Superior temporal gyrus (tissue), 1 donor: ENCODE measurements around the gene PPP2R5D.
"Not testable (repeated sequence)": the region's sequence is repeated elsewhere in the genome, so short reads cannot be mapped to it uniquely, and the experiment has no call there.

Source experiments
- DNase-seq: peaks from one replicate; pipeline ENCODE4 v3.0.0-alpha.2; 2016; ENCODE audit errors: extremely low spot score

PPP2R5D gene

DNA sequence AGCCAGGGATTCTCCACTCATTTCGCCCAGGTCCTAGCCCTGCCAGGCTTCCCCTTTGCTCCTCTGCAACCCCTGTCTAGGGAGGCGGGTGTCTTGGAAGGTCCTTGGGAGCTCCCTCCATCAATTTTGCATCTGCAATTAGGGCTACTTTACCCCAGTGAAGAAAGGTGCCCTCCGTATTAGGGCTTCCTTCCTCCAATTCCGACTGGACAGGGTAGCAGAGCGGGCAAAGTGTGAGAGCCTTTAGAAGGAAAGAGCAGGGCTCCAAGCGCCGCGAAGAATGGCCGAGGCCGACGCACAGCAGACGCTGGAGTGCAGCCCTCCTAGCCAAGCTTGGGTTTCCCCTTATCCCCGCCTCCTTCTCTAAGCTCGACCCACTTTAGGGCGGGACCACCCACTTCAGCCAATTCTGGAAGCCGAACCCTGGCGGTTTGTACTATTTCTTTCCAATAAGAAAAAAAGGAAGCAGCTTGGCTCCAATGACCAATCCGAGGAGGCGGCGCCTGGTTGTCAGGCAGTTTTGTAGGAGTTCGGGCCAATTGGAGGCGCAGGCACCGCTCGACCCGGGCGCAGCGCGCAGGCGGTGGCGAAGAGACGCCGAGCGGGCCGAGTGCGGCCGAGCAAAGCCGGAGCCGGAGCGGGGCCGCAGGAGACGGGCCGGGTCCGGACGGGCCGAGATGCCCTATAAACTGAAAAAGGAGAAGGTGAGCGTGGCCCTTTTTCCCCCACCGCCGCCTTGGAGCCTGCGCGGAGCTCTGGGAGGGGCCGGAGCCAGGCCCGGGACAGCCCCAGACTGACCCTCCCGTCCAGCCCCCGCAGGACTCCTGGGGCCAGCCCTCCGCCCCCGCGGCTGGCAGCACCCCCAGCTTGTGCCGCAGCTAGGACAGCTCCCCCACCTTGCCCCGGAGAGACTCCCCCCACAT, at the start of gene PPP2R5D:
Gene PPP2R5D (plus strand): TSS at position 570 of the 923 bp plus-strand sequence. CDS start 108 bp downstream, at position 678.
- peak; percentile 100 for DNase-seq

DNA sequence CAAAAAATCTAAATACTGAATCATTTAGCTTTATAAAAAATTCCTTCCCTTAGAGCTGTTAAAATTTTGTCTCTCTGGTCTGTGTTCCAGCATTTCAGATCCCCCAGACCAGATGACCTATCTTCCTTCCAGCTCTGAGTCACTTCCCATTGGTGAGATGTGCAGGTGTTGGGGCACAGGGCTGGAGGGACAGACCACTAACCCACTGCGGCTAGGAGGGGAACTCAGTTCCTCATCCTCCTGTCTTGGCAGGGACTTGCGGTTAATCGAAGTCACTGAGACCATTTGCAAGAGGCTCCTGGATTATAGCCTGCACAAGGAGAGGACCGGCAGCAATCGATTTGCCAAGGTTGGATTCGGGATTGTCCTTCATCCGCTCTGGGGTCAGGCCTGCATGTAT, 49.0 kb upstream of the PPP2R5D start:
- DNase-seq, result no peak

GRCh38 chr6:42936398-42936797, 48.0 kb upstream of the PPP2R5D start:
- no peak for DNase-seq

DNA sequence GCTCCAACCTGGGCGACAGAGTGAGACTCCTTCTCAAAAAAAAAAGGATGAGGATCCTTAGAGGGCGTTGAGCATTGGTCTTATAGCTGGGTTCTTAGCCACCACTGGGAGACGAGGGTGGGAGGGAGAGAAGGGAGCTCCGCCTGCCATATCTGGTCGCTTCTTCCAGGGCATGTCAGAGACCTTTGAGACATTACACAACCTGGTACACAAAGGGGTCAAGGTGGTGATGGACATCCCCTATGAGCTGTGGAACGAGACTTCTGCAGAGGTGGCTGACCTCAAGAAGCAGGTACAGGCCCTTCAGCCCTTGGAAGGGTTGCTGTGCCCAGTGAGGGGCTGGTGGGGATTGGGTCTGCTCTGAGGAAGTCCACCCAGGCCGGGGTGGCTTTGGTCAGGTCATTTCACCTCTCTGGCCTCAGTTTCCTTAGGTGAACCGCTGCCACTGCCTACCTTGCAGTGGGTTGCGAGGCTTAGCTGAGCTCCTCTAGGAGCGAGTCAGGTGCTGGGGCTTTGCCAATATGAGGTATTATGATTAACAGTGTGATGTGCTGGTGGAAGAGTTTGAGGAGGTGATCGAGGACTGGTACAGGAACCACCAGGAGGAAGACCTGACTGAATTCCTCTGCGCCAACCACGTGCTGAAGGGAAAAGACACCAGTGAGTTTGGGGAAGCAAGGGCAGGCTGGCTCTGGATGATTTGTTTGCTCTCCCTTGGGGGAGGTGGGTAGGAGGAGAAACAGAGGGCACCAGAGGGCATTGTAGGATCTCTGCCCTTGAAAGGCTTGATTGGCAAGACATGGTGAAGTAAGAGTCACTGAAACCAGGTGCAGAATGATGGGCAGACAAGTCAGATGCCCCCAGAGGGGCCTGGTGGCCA, 46.6 kb upstream of the PPP2R5D start:
- DNase-seq, result no peak

GRCh38 chr6:42938428-42938796, 46.0 kb upstream of the PPP2R5D start:
- DNase-seq, result no peak

DNA sequence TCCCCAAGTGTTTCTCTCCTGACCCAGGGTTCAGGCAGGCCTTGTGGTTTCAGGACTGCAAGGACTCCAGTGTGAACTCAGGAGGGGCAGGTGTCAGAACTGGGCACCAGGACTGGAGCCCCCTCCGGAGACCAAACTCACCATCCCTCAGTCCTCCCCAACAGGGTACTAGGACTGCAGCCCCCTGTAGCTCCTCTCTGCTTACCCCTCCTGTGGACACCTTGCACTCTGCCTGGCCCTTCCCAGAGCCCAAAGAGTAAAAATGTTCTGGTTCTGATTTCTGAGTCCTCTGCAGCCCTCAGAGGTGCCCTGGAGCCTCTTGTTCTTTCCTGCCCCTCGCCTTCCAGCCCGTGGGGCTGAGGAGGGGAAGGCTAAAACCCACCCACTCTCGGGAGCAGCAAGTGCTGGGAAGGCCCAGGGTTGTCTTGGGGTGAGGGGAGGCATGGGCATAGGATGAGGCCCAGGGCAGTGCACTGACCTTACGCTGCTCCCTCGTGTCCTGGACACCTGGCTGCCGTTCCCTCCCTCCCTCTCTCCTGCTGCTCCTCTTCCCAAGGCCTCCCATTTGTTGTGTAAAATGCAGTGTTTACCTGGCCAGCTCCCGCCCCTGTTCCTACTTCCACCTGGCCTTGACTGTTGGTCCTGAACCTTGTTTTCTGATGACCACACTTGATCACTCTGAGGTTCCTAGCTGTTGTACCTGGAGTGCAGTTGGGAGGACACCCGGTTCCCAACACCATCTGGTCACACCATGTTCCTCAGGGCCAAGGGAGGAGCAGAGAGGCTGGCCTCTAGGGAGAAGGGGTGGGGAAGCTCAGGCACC, 45.2 kb upstream of the PPP2R5D start:
- no peak for DNase-seq

GRCh38 chr6:42939810-42940167, 44.6 kb upstream of the PPP2R5D start:
- no peak for DNase-seq

GRCh38 chr6:42940493-42941045, 43.8 kb upstream of the PPP2R5D start:
- no peak for DNase-seq

- DNase-seq, result not testable (repeated sequence)
Observed at GRCh38 chr6:42941356-42941755, 43.0 kb upstream of the PPP2R5D start.

GRCh38 chr6:42942444-42942843, 41.9 kb upstream of the PPP2R5D start:
- DNase-seq, result no peak

DNA sequence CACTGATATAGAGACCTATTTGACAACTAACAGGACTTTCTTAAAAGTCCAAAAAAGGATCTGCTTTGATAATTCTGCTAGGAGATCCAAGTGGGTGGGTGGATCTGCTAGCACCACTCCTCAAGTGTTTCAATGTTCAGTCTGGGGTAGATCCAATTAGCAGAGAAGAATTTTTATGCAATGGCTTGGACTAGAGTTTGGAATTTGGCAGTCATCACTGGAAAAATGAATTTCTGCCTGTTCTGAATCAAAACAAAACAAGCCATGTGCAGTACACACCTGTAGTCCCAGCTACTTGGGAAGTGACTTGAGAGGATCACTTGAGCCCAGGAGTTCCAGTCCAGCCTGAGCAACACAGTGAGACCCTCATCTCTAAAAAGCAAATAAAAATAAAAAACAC, 36.4 kb upstream of the PPP2R5D start:
- DNase-seq, result peak; percentile 18

DNA sequence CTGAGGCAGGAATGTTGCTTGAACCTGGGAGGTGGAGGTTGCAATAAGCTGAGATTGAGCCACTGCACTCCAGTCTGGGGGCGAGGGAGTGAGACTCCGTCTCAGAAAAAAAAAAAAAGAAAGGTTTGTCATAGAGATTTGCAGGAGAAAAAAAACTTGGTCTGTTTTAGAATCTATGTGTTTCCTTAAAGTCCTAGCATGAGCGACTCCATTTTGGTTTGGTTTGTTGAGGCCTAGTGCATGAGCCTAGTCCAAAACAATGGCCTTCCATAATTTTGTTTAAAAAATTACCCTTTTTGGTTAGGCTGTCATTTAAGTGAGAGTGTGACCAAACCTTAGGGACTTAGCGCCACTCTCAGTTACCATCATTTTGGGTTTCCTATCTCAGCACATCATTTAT, 32.0 kb upstream of the PPP2R5D start:
- no peak for DNase-seq

GRCh38 chr6:42954405-42954804, 30.0 kb upstream of the PPP2R5D start:
- DNase-seq, result not testable (repeated sequence)

DNA sequence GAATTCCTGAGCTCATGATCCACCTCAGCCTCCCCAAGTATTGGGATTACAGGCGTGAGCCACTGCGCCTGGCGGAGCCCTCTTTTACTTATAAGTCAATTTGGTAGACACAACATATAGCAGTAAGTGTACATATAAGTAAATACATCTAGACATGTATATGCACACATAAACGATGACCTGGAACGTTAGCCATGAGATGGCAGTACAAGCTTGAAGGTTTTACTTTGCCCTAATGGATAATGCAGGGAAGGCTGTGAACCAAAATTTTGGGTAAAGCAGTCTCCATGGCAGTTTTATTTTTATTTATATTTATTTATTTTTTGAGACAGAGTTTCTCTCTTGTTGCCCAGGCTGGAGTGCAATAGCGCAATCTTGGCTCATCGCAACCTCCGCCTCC, 26.2 kb upstream of the PPP2R5D start:
- DNase-seq, result no peak

DNA sequence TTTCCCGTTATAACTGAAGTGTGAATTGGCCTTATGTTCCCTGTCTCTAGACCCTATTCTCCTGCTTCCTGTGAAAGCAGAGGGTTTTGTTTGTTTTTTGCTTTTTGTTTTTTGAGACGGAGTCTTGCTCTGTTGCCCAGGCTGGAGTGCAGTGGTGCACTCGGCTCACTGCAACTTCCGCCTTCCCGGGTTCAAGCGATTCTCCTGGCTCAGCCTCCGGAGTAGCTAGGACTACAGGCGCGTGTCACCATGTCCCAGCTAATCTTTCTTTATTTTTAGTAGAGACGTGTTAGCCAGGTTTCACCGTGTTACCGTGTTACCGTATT, 24.5 kb upstream of the PPP2R5D start:
- no peak for DNase-seq

GRCh38 chr6:42960243-42961019, 23.9 kb upstream of the PPP2R5D start, which contains the start of gene GNMT:
GNMT (plus strand) TSS chr6:42960754; CDS start chr6:42960768, 14 bp downstream.
- DNase-seq, result no peak

DNA sequence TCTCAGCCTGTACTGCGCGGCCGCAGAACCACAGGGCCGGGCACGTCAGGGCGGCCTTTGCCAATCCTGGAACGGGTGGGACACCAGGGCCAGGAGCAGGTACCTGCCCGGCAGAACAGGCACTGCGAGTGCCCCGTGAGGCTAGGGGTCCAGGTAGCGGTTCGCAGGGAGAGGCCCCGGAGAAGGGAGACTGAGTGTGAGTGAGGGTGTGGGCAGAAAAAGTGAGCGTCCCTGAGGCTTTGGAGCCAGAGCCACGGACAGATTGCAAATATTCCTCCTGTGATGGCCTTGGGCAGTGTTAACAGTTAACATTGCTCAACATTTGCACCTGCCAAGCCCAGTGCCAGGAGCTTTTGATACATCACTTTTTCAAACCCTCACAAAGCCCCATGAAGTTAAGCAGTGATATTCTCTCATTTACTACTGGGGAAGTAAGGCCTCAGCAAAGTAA, 23.3 kb upstream of the PPP2R5D start:
- DNase-seq, result no peak

DNA sequence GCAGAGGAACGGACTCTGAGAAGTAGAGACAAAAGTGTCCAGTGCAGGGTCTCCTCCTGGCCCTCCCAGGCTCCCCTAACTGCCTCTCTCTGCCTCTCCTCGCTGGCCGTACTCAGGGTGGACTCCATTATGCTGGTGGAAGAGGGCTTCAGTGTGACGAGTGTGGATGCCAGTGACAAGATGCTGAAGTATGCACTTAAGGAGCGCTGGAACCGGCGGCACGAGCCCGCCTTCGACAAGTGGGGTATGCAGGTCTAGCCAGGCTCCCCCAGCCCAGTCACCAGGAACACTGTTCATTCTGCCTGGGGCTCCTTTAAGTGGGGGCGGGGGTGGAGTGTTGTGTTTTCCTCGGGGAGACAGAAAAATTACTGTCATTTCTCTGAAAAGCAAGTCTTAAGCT, 22.3 kb upstream of the PPP2R5D start:
- no peak for DNase-seq

DNA sequence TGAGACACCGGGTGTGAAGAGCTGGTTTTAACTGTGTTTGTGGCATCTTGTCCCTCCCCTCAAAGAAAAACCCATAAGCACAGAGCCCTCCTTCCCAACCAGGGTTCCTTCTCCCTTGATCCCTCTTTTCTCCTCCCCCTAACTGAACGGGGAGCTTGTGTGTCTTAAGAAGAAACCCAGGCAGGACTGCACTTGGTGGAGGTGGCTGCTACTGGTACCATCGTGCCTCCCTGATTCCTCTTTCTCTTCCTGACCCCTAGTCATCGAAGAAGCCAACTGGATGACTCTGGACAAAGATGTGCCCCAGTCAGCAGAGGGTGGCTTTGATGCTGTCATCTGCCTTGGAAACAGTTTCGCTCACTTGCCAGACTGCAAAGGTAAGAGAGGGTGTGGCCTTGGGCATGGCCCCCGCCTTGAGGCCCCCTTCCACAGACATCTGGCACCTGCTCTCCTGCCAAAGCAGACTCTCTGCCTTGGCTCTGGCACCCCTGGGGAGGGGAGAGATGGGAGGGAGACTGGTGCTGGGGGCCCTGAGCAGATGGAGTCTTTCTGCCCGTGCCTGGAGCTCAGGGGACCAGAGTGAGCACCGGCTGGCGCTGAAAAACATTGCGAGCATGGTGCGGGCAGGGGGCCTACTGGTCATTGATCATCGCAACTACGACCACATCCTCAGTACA, 21.7 kb upstream of the PPP2R5D start:
- no peak for DNase-seq
